HUDEP-2 (cell line): Measurements from ENCODE around the gene PRKRIP1.
"Not testable (repeated sequence)": the region's sequence is repeated elsewhere in the genome, so short reads cannot be mapped to it uniquely, and the experiment has no call there.

ENCODE experiments used
- DNase-seq, 76 experiments: peaks; one replicate each; lab custom pipeline; 2025; ENCODE audit not compliant: unreplicated experiment in 76 of 76; lab: John Stamatoyannopoulos, UW

PRKRIP1 gene, protein sequence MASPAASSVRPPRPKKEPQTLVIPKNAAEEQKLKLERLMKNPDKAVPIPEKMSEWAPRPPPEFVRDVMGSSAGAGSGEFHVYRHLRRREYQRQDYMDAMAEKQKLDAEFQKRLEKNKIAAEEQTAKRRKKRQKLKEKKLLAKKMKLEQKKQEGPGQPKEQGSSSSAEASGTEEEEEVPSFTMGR

DNA sequence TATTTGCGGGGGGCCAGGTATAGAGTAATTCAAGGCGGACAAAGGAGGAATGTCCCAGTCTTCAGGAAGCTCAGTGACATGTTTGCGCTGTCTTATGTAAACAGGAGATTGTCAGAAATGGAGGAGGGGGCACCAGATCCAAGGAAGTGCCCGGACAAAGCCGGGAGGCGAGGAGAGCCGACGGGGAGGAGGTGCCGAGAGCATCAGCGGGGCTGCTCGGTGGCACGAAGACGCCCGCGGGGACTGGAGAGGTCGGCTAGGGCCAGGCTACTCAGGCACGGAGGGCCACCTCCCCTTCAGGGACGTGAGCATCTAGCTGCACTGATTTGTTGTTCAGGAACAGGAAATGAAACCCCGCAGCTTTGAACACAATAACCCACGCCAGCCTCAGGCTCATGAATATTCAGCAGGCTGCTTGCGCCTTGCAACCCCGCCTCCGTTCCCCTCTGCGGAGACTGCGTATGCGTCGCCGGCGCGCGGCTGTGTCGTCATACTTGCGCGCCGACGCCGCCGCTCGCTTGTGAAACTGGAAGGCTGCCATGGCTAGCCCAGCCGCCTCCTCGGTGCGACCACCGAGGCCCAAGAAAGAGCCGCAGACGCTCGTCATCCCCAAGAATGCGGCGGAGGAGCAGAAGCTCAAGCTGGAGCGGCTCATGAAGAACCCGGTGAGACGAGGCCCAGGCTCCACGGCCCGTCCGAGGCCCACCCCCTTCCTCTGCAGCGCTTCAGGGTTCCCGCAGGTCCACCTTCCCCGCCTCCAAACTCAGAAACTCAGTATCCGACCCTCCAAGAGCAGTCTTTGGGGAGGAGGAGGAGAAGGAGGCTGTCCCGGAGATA, at the start of gene PRKRIP1:
PRKRIP1 (plus strand) TSS at position 491 of the 837 bp plus-strand sequence; CDS start at position 540, 49 bp downstream.
- peak in 73 of 76 experiments; percentile 4 to 84 (median 56) for DNase-seq

DNA sequence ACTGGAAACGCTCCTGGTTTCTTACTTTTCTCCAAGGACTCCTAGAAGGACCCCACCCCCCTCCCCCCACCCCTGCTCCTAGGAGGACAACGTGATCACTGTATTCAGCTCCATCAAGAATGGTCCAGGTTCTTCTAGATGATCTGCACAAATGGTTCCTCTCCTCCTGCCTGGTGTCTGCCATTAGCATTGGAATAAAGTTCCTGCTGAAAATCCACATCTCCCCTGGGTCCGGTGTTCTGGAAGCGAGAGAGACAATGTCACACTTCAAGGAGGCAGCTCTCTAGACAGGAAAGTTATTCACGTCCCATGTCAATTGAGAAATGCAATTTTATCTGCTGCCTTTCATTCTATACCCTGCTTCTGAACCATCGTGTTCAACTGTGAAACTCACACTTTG, 49.2 kb upstream of the PRKRIP1 start:
- DNase-seq, result not testable (repeated sequence)

DNA sequence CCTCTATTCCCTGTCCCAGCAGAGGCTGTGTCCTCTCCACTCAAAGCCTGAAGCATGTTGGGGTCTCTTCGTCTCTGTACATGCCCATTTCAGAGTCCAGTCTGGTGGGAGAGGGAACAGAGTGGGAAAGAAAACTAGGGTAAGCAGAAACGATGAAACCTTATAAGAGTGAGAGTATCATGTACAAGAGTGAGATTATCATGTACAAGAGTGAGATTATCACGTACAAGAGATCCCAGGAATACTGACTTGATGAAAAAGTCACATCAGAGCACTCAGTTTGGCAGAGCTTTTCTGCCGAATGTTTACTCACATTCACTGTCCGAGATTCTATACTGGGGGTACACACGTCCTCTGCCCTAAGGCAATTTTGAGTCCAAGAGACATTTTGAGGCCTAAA, 39.8 kb upstream of the PRKRIP1 start, which contains the start of gene SPDYE6:
SPDYE6 (minus strand) TSS at position 101 of the 400 bp plus-strand sequence. CDS start 421 bp downstream, outside the sequence.
- DNase-seq, result not testable (repeated sequence)

DNA sequence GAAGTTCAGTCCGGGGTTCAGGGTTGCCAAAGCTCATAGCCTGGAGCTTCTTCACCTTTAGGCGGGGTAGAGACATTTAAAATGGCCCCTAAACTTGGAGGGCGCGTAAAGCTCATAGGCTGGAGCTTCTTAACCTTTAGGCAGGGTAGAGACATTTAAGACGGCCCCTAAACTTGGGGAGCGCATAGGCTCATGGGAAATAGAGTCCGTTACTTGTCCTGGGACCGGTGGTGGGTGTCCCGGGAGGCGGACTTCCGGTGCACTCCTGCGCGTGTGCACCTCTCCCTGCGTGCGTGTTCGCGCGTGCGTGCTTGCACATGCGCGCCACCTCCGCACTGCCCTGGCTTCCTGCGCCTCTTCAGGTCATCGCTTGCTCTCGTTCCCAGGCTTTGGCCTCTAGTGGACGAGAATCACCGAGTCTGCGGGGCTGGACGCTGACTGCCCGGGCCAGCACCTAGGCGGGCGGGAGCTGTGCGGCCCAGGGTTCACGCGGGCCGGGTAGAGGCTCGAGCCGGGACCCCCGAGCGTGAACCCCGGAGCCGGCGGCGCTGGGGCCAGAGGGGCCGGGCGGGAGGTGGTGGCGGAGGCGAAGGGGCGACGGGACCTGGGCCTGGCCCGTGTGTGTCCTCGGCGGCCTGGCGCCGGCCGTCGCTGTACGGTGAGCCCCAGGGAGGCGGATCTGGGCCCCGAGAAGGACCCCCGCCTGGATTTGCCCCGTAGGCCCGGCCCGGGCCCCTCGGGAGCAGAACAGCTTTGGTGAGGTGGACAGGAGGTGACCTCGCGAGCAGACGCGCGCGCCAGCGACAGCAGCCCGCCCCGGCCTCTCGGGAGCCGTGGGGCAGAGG, 32.4 kb upstream of the PRKRIP1 start:
- peak in 74 of 76 experiments; percentile 61 to 98 (median 93) for DNase-seq

DNA sequence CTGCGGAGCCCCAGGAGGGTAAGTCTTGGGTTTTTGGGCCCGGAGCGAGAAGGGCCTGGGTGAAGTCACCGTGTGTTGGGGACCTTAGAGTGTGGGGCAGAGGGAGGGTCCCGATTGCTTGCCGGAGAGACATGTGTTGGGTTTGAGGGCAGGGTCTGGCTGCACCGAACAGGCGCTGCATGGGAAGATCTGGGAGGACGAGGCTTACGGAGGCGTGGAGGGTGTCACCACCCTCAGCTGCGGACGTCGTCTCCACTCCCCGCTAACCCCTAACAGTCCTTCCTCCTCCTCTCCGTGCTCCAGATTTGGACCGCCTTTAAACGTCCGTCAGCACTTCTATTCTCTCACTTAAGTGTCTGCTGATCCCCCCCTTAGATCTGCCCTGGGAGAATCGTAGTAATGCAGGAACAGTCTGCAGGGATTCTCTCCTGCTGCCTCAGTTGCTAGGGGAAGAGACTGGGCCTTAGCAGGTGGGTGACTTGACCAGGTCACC, 31.7 kb upstream of the PRKRIP1 start:
- DNase-seq, result peak in 4 of 76 experiments; percentile 1 to 5 (median 4)

DNA sequence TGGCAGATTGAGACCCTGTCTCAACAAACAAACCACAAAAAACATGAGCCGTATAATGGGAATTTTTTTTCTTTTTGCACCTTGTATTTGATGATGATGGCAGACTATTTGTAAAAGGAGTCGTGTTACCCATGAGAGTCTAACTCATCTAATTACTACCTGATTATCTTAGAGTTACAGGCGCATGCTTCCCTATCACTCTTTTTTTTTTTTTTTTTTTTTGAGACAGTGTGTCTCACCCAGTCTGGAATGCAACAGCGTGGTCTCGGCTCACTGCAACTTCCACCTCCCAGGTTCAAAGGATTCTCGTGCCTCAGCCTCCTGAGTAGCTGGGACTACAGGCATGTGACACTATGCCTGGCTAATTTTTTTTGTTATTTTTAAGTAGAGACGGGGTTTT, 30.8 kb upstream of the PRKRIP1 start:
- not testable (repeated sequence) for DNase-seq

DNA sequence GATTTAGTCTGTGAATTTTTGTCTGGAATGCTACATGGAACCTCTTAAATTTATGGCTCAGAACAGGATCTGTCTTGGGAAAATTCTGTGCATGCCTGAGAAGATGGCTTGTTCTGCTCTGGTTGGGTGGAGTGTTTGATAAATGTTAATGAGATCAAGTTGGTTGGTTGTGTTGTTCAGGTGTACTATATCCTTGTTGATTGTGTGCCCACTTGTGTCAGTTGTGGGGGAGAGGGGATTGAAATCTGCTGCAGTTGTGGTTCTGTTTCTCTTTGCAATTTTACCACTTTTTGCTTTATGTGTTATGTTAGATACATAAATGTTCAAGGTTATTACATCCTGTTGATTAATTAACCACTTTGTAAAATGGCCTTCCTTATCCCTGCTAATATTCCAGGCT, 26.1 kb upstream of the PRKRIP1 start:
- not testable (repeated sequence) for DNase-seq

DNA sequence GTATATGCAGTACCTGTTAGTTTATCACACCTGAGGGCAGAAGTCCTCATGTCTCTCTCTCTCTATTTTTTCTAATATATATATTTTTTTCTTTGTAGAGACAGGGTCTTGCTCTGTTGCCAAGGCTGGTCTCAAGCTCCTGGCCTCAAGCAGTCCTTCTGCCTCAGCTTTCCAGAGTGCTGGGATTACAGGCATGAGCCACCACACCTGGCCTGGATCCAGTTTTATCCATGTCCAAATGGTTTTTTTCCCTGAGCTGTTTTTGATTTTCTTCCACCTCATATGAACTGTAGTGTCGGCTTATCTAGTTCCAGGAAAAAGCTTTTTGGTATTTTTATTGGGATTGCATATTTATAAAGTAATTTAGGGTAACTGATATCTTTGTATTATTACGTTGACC, 23.4 kb upstream of the PRKRIP1 start:
- DNase-seq, result not testable (repeated sequence)

DNA sequence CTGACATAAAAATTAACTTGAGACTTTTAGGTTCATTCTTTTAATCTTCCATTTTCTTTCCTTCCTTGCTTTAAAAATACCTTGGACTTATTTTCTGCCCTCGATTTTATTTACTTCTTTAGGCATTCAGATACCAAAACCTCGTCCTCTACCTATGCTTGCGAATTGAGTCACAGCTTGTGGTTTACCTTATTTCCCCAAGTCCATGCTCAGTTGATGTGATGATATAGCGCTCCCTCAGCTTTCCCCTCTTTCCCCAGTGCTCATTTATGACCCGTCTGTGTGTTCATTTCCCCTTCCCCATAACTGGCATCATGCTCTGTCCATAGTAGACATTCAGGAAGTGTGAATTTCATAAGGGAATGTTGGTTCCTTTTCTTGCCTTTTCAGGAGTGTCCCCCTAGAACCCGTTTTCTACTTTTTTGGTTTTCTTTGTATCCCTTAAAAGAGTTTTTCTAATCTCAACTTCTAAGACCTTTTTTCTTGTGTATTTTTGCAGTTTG, 19.1 kb upstream of the PRKRIP1 start:
- no peak for DNase-seq

DNA sequence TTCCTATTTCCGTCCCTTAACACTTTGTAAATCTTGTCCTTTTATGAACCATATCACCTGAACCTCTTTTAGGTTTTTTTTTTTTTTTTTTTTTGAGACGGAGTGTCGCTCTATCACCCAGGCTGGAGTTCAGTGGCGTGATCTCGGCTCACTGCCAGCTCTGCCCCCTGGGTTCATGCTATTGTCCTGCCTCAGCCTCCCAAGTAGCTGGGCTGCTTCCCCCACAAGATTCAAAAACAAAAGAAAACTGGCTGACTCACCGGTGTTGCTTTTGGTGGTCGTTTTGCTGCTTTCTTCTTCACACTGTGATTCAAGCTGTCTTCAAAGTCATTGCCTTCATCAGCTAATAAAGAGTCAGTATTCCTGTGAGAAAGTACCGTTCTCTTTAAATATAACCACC, 15.3 kb upstream of the PRKRIP1 start:
- DNase-seq, result not testable (repeated sequence)

DNA sequence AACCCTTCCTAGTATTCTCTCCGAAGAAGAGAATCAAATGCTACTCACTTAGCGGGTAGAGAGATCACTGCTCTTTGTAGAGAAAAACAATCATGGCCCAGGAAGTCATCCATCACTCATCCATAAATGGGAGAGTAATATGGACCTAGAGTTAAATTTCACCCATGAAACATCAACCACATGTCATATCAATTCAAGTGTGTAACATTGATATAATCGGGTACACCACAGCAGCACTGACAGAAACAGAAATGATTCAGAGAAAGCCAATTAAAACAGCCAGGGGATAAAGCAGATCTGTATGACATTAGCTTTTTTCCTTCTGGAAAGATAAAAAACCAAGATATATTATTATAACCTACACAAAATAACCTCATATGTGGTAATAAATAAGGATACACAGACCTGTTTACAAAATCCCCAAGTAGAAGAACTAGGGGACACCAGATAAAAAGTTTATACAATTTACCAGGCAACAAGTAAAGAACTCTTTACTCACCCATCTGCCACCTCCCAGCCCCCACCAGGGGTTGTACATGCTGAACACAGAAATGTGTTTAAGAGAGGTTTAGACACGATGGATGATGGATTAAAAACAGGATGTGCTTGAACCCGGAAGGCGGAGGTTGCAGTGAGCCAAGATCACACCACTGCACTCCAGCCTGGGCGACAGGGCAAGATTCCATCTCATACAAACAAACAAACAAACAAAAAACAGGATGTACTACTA, 14.3 kb upstream of the PRKRIP1 start:
- DNase-seq, result not testable (repeated sequence)

DNA sequence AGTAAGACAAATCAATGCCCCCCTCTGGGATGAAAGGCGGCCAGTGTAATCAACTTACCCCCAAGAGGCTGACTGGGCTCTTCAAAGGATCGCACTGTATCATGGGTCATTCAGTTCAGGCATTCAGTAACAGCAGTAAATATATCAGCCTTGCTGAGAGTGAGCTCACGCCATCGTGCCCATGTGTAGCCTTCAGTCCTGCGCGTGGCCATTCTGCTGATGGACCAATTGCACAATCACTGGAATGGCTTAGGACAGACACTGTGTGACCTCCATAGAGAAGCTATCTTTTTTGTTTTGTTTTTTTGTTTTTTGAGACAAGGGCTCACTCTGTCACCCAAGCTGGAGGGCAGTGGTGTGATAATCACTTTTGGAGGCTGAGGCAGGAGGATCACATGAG, 9.1 kb upstream of the PRKRIP1 start:
- DNase-seq, result no peak

DNA sequence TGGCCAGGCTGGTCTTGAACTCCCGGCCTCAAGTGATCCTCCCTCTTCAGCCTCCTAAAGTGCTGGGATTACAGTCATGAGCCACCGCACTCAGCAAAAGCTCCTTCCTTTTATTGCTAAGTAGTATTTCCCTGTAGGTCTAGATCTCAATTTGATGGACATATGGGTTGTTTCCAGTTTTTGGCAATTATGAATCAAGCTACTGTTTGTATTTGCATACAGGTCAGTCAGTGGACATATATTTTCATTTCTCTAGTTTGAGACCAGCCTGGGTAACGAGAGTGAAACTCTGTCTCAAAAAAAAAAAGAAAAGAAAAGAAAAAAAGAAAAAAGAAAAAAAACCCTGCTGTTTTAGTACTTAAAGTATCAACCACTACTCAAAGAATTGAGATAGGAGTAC, 6.4 kb upstream of the PRKRIP1 start:
- no peak for DNase-seq

DNA sequence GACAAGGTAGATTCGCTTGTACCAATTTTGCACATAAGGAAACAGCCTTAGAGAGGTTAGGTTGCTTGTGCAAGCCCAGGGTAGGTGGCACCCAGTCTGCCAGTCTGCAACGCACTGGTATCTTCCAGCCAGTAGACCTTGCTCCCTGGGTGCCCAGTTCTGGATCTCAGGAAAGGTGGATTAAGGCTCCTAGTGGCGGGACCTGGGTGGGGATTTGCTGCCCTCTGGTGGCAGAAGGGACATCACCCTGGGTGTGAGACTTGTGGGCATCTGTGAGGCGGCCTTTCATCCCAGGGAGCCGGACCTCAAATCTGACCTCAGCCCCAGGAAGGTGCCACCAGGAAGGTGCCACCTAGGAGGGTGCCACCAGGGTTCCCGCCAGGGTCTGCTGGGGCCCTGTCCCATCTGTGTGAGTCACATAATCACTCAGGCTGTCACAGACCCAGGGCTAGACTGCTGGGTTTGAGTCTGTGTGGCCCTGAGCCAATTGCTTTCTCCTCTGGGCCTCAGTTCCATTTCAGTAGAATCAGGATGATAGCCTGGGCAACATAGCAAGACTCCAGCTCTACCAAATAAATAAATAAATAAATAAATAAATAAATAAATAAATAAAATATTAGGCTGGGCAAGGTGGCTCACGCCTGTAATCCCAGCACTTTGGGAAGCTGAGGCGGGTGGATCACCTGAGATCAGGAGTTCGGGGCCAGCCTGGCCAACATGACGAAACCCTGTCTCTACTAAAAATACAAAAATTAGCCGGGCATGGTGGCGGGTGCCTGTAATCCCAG, 5.3 kb upstream of the PRKRIP1 start:
- peak in 67 of 76 experiments; percentile 1 to 79 (median 50) for DNase-seq

DNA sequence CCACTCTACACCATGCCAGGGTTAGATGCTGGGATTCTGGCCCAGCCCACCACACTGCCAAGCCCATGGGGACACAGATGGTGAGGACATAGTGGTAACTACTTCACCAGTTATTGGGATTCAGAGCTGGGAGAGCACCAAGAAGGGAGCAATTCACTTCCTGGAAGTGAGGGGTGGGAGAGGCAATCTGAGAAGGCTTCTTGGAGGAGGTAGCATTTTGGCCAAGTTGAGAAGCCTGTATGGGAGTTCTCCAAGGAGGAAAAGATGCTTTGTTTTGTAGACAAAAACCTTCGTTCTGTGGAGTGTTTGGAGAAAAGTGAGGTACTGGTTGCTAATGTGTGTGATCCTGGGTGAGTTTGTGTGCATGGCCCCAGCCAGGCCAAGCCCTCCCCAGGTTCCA, 3.8 kb upstream of the PRKRIP1 start:
- DNase-seq, result no peak

DNA sequence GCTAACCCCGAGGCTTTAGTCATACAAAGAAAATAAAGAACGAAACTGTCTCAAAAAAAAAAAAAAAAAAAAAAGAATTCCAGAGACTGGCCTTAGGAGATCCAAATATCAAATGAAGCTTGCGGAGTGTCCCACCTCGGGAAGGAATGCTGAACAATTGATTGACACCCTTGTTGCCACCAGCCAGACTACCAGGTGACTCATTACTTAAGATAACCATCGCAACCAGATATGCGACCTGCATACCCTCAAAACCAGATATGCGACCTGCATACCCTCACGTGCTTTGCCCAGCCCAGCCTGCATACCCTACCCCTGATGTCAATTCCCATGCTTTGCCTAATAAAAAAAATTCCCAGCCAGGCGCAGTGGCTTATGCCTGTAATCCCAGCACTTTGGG, 2.7 kb upstream of the PRKRIP1 start:
- no peak for DNase-seq

DNA sequence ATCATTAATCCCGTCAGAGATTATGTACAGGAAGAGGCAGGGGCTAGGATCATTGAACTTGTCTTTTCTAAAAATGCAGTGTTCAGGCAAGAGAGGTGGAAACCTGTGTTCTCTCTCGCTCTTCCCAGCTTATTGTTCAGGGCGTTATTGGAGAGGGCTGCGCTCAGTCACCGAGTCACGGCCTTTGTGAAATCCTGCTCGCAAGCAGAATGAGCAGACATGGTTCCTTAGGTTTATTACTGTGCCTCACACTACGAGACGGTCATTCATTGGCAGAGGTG, 631 bp upstream of the PRKRIP1 start:
- DNase-seq, result peak in 1 of 76 experiments; percentile 28

DNA sequence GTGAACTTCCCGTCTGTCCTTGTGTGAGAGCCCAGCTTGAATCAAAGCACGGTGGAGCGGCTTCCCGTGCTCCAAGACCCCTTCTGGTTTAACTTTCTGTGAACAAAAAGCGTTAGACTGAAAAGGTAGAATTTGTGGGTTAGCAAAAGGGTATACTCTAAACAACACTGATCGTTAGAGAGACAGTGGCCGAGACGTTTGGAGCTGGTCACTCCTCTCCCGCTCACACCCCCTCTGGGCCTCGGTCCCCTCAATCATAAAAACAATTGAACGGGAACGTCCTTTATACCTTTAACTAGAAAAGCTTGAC, 502 bp downstream of the PRKRIP1 start:
- DNase-seq, result no peak

DNA sequence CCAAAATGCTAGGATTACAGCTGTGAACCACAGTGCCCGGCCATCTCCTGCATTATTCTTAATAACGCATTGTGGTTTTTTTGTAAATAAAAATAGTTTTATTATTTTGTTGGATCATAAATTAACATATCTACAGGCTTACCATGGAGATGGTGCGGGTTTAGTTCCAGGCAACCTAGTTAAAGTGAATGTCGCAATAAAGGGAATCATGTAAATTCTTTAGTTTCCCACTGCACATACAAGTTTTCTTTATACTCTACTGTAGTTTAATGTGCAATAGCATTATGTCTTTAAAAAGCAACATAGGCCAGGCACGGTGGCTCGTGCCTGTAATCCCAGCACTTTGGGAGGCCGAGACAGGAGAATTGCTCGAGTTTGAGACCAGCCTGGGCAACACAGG, 2.4 kb downstream of the PRKRIP1 start:
- no peak for DNase-seq

DNA sequence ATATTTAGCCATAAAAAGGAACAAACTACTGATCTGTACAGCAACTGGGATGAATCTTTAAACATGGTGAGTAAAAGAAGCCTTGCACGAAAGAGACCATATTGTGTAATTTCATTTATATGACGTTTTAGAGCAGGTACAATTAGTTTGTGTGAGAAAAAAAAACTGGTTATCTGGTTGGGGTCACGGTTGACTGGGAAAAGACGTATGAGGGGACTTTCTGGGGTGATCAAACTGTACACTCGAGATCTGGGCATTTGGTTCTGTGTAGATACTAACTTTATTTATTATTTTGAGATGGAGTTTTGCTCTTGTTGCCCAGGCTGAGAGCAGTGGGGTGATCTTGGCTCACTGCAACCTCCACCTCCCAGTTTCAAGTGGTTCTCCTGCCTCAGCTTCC, 4.2 kb downstream of the PRKRIP1 start:
- no peak for DNase-seq
